ELR (cell line): ENCODE data around the gene CCDC83.
"Not testable (repeated sequence)": the region's sequence is repeated elsewhere in the genome, so short reads cannot be mapped to it uniquely, and the experiment has no call there.

Experiments
- DNase-seq: peaks from one replicate; pipeline ENCODE4 v3.0.0-alpha.2; 2015; ENCODE audit warnings: low read depth

Gene CCDC83

GRCh38 chr11:85939099-85940015, 84.2 kb downstream of the CCDC83 start:
- no peak for DNase-seq

- peak; percentile 71 for DNase-seq
Measured at GRCh38 chr11:85941380-85941973, 86.3 kb downstream of the CCDC83 start.

- no peak for DNase-seq
Measured at GRCh38 chr11:85945296-85945695, 90.1 kb downstream of the CCDC83 start.

DNA sequence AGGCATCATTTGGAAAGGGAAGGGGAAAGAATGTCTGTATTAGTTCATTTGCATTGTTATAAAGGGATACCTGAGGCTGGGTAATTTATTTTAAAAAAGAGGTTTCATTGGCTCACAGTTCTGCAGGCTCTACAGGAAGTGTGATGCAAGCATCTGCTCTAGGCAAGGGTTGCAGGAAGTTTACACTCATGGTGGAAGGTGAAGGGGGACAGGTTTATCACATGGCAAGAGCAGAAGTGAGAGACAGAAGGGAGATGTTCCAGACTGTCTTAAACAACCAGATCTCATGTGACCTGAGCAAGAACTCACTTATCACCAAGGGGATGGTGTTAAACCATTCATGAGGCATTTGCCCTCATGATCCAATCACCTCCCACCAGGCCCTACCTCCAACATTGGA, 90.6 kb downstream of the CCDC83 start:
- DNase-seq: no peak

DNA sequence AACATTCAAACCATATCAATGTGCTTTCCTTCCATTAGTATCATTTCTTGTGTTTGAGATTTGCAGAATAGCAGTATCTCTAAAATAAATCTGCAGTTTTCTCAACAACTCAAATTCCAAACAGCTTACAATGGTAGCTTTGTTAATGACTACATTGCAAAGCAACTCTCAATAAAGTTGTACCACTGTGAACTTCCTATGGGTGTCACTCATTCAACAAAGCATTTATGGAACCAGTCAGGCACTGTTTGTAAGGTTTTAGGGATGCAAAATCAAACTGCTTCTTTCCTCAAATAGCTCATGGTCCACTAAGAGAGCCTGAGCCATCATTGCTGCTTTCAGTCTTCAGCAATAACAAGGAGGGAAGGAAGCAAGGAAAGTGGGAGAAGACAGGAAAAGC, 91.0 kb downstream of the CCDC83 start:
- peak; percentile 34 for DNase-seq

DNA sequence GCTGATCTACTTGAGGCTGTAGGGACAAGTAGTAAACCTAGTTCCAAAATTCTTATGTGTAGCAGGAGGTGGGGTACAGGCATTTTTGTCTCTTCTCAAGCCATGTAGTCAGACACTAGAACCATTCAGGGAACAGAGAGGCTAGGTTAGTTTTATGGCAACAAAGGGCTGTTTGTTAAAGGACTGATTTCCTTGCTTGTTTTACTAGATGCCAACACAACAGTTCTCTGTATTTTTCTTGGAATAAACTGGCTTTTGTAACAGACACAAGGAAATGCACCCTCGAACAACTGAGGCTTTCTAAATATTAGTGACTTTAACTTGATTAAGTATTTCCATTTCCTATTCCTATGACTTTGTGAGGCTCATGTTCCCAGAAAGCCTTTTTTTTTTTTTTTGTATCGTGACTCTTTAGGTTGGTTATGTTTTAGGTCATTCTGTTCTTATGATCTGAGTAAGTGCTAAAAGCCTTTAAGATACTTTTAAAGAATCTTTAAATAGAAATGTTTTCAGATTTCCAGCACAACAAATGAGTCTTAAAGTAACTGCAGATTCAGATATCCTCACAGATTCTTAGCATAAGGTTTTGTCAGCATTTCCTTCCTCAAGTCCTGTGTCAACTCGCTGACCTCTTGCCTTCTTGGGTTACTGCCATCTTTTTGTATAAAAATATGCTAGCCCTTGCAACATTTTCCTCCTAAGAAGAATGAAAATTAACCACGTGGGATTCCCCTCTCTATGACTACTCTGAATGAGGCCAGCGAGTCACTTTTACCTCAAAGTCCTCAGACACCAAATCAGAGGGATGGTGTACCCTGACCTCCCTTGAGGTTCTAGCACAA, 92.5 kb downstream of the CCDC83 start:
- DNase-seq: peak; percentile 82

GRCh38 chr11:85948884-85949283, 93.7 kb downstream of the CCDC83 start:
- no peak for DNase-seq

- no peak for DNase-seq
Measured at GRCh38 chr11:85949798-85950197, 94.6 kb downstream of the CCDC83 start.

GRCh38 chr11:85950317-85951048, 95.3 kb downstream of the CCDC83 start:
- no peak for DNase-seq

GRCh38 chr11:85951049-85951405, 95.8 kb downstream of the CCDC83 start:
- no peak for DNase-seq

- DNase-seq: no peak
Measured at GRCh38 chr11:85951428-85952107, 96.4 kb downstream of the CCDC83 start.

- DNase-seq: not testable (repeated sequence)
Measured at GRCh38 chr11:85952108-85952485, 96.9 kb downstream of the CCDC83 start.

DNA sequence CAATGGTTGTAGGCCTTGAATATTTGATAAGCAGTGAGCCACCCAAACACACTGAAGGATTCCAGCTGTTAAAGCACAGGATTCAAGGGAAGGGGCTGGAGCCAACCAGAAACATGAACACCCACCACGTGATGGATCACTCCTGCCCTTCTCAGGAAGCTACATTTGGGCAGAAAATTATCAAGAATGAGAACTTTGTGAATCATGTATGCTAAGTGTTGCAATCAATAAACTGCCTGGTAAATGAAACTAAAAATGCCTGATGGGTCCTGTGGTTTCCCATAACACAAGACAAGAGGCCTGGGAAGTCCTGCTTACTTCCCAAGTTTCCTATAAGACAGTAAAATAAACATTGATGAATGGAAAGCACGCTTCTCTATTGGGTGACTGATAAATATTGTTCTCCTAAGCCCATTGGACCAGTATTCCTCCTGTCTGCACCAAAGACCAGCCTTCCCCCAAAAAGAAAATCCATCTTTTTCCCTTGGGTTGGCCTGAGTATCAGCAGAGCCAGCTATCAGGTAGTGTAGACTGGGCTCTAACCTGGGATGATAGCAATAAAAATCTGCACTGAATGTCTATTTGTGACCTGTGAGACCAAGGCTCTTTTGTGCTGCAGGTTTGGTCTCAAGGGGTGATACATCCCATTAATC, 98.4 kb downstream of the CCDC83 start:
- DNase-seq: peak; percentile 23

GRCh38 chr11:85955531-85955930, 100.3 kb downstream of the CCDC83 start:
- peak; percentile 41 for DNase-seq

DNA sequence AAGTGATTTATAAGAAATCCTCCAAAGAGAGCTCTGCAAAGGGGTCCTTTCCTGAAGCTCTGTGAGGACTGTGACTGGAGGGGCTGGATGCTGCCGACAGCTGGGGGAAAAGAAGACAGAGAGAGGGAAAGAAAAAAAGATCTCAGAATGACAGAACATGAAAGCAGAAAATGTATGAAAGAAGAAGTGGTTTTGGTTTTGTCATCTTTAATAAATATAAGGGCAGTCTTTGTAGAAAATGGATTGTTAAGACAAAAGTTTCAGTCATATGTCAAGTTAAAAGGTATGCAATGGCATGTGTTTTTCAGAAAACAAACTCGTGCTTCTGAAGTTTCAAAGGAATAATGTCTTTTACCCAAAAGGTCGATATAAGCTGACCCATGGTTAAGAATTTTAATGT, 105.5 kb downstream of the CCDC83 start:
- no peak for DNase-seq

DNA sequence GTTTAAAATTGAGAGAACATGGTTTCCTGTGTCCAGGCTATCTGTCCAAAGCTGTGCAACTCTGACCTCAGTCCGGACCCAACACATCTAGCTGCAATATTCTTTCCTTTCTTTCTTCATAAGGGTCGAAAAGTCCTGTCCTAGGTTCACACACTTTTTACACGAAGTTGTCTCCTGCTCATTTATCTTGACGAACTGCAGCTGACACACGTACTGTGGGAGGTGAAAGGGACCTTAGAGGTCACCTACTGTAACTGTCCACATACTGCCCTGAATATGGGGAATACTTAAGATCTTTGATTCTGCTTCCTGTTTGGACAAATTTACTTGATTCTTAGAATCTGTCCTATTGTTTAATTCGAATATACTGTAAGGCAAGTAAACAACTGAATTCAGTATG, 105.9 kb downstream of the CCDC83 start:
- DNase-seq: no peak

GRCh38 chr11:85961930-85962363, 106.8 kb downstream of the CCDC83 start:
- no peak for DNase-seq

DNA sequence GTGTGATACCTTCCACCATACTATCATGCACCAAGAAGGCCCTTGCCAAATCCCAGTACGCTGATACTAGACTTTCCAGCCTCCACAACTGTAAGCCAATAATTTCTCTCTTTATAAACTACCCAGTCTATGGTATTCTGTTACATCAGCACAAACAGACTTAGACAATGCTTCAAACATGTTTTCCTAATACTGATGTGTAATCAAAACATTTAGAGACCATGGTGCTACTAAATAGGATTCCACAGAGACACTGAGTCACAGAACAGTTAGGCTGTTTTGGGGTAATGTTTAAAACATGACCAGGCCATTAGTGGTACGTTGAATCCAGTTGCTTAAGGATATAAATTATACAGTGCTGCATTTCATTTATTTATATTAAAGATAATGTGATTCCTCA, 110.0 kb downstream of the CCDC83 start:
- DNase-seq: no peak

DNA sequence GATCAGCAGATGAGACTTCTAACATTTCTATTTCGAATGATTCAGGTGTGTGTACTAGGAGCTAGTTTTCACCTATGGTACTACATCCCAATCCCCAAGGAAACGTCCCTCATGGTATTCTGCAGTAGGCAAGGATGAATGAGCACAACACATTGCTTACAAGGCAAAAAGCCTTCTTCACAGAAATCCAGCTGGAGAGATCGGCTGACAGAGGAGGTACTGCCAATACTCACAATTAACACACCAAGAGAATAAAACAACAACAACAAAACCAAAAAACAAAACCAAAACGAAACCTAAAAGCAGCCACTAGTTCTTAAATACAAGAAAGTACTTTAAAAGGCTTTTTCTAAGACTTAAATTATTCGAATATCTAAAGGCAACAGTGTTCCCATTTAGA, 112.3 kb downstream of the CCDC83 start:
- DNase-seq: no peak
